ENCODE data around the gene KCNIP3. TPM values are rescaled to one million over a fixed set of nuclear protein-coding genes. Genes with fewer than 3 reads are reported as not detected.

Gene KCNIP3
- total and polyA plus RNA-seq, 8 donors: 3.5 to 7.5 (median 3.6) TPM

DNA sequence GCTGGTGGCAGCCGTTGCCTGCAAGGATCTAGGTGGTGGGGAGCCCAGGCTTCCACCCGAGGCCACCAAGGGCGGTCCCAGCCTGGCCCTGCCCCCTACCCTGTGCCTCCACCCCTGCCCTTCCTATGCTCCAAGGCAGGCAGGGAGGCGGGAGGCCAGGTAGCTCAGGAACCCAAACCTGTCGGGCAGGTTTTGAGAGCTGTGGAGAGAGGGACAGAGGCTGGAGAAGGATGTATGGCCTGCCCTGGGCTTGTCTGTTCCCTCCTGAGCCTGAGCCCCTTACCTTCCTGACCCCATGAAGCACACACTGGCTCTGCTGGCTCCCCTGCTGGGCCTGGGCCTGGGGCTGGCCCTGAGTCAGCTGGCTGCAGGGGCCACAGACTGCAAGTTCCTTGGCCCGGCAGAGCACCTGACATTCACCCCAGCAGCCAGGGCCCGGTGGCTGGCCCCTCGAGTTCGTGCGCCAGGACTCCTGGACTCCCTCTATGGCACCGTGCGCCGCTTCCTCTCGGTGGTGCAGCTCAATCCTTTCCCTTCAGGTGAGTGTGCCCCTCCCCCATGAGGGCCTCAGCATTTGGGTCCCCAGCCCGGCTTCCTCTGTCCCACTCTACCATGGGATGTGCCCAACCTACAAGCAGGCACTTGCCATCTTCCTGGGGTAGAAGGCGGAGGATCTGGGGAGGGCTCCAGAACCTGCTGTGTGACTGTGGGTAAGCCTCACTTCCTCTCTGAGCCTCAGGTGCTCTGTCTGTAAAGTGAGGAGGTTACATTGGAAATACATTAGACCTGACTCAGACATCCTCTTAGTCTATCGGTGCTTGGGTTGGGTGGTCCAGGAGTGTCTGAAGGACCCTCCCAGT, 22.6 kb upstream of the KCNIP3 start, which contains the start of gene PROM2:
PROM2 (plus strand) TSS at position 159 of the 860 bp plus-strand sequence; CDS start at position 296, 137 bp downstream.
- Histone ChIP-seq H3K27me3 (no peaks in the 10 kb centered on the region), H3K27ac (peak within 1 kb of the TSS; percentile 38 to 78 (median 62)), H3K4me1 (peaks cover 10 to 30% (median 12%) of the 10 kb centered on the region in 3 donors), H3K36me3 (no peaks in the 10 kb centered on the region), H3K4me3 (peak within 1 kb of the TSS in 3 of 4 donors; percentile 13 to 41 (median 35)), H3K9me3 (no peaks in the 10 kb centered on the region)
- ATAC-seq: peak; percentile 92 to 93 (median 92)
- peak; percentile 81 to 95 (median 91) for DNase-seq
- WGBS, 2 donors: 9 to 22% methylated on average over 17 of the region's 17 CpGs
- no peak for FAIRE-seq
- TF ChIP-seq CTCF (IDR thresholded peaks at IDR 0.05): no peak
- intact Hi-C loops (cut with DNase I): loop anchor here in 1 of 3 donors (5.0 kb wide), 1 partner anchor 38 kb away; no protein-coding TSS in a partner anchor

- Histone ChIP-seq H3K9me3 (no peaks in the 10 kb centered on the region), H3K4me1 (peaks cover 10 to 30% (median 12%) of the 10 kb centered on the region in 3 donors), H3K27me3 (no peaks in the 10 kb centered on the region), H3K4me3 (peak overlapping the region in 3 of 4 donors; percentile 13 to 41 (median 35)), H3K36me3 (no peaks in the 10 kb centered on the region), H3K27ac (peak overlapping the region in 3 of 4 donors; percentile 38 to 78 (median 77))
- TF ChIP-seq CTCF (IDR thresholded peaks at IDR 0.05): no peak
- peak in 3 of 6 donors; percentile 17 to 50 (median 33) for DNase-seq
- no peak for FAIRE-seq
- peak in 1 of 4 donors; percentile 13 for ATAC-seq
- WGBS, 2 donors: 45 to 65% methylated on average over 4 of the region's 4 CpGs
- intact Hi-C loops (cut with DNase I): loop anchor here in 1 of 3 donors (5.0 kb wide), 1 partner anchor 37 kb away; no protein-coding TSS in a partner anchor
Measured at GRCh38 chr2:95275151-95275515, 22.0 kb upstream of the KCNIP3 start.

- Histone ChIP-seq H3K27me3 (no peaks in the 10 kb centered on the region), H3K4me3 (peak overlapping the region in 2 of 4 donors; percentile 35 to 41), H3K9me3 (no peaks in the 10 kb centered on the region), H3K4me1 (peaks cover 10 to 30% (median 12%) of the 10 kb centered on the region in 3 donors), H3K36me3 (no peaks in the 10 kb centered on the region), H3K27ac (peak overlapping the region in 3 of 4 donors; percentile 38 to 78 (median 77))
- FAIRE-seq: no peak
- no peak for TF ChIP-seq CTCF (IDR thresholded peaks at IDR 0.05)
- peak in 5 of 6 donors; percentile 29 to 69 (median 39) for DNase-seq
- 75 to 83% methylated on average over 22 to 28 of the region's 28 CpGs for WGBS, 2 donors
- intact Hi-C loops (cut with DNase I): loop anchor here in 1 of 3 donors (5.0 kb wide), 1 partner anchor 37 kb away; no protein-coding TSS in a partner anchor
- ATAC-seq: peak in 1 of 4 donors; percentile 36
Measured at GRCh38 chr2:95275601-95276243, 21.4 kb upstream of the KCNIP3 start.

DNA sequence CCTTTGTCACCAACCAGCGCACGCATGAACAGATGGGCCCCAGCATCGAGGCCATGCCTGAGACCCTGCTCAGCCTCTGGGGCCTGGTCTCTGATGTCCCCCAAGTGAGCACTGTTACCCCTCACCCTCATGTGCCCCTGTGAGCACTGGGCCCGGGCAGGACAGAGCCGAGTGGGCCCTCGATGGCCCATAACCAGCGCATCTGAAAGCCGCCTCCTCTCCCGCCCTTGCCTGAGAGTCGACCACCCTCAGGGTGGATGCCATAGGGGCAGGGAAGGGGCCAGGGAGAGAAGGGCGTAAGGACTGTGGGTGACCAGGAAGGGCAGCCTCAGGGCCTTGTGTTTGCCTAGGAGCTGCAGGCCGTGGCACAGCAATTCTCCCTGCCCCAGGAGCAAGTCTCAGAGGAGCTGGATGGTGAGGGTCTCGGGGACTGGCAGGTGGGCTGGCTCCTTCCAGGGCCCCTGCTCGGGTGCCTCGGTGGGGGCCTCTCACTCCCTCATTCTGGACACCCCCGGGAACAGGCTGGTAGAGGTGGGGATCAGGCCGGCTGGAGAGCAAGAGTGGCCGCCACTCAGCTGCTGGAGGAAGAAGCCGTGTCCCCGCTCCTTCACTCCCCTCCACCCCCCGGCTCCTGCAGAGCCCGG, 20.8 kb upstream of the KCNIP3 start:
- WGBS, 2 donors: 82 to 84% methylated on average over 21 to 22 of the region's 22 CpGs
- H3K4me3 ChIP-seq: no peak overlapping the region
- ATAC-seq (no peak), FAIRE-seq (no peak), DNase-seq (peak in 3 of 6 donors; percentile 23 to 69 (median 47))
- TF ChIP-seq CTCF (IDR thresholded peaks at IDR 0.05): no peak
- intact Hi-C loops (cut with DNase I): loop anchor here in 1 of 3 donors (5.0 kb wide), 1 partner anchor 36 kb away; no protein-coding TSS in a partner anchor
- H3K27ac ChIP-seq: peak overlapping the region in 1 of 4 donors; percentile 30
- no peaks in the 10 kb centered on the region for H3K27me3 ChIP-seq
- H3K36me3 ChIP-seq: no peaks in the 10 kb centered on the region
- H3K9me3 ChIP-seq: no peaks in the 10 kb centered on the region
- peaks cover 10 to 30% (median 12%) of the 10 kb centered on the region in 3 donors for H3K4me1 ChIP-seq

All from pancreas (tissue), 10 donors.